Activated T-cell treated with anti-CD3 and anti-CD28 coated beads for 4 hours (primary cell): ENCODE measurements around the gene PI4KA.
"Not testable (repeated sequence)": the region's sequence is repeated elsewhere in the genome, so short reads cannot be mapped to it uniquely, and the experiment has no call there.

ENCODE experiments used
- DNase-seq: peaks from one replicate; pipeline ENCODE4 v3.0.0-alpha.2; 2020

The PI4KA gene

GRCh38 chr22:20746431-20747189 lies 112.0 kb downstream of the PI4KA start:
- no peak for DNase-seq

DNA sequence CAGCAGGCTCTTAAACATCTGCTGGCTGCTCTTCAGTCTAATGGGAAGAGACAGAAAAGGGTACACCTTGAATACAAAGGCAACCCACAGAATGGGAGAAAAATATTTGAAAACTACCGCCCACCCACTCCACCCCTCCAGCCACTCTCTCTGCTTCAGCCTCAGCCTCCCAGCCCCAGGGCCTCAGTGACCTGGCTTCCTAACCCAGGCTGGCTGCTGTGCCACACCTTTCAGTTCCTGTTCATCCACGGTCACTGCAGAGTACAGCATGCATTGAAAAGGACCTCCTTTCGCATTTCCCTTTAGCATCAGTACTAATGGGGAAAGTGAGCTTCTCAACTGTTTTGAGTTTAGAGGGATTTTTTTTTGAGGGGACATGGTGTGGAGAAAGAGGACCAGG lies 113.5 kb downstream of the PI4KA start:
- DNase-seq = no peak

- no peak for DNase-seq
These were observed 114.2 kb downstream of the PI4KA start for GRCh38 chr22:20744456-20744855.

DNA sequence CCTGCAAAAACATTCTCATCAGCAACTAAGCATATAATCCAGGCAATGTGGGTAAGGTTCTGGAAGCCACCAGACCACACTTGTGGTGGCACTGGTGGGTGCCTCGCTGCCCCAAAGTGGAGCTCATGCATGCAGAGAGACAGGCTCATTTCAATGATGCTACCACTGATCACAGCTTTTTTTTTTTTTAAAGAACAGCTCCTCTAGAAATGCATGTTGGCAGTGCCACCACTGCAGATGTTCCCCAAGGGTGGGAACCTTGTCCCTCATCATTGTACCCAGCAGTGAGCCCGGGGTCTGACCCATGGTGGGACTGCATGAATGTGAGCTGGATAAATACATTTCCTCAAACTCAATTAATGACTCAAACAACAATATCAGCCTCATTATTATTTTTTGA lies 115.8 kb downstream of the PI4KA start:
- no peak for DNase-seq

- peak; percentile 36 for DNase-seq
These were observed 116.7 kb downstream of the PI4KA start for GRCh38 chr22:20741634-20742581.

DNA sequence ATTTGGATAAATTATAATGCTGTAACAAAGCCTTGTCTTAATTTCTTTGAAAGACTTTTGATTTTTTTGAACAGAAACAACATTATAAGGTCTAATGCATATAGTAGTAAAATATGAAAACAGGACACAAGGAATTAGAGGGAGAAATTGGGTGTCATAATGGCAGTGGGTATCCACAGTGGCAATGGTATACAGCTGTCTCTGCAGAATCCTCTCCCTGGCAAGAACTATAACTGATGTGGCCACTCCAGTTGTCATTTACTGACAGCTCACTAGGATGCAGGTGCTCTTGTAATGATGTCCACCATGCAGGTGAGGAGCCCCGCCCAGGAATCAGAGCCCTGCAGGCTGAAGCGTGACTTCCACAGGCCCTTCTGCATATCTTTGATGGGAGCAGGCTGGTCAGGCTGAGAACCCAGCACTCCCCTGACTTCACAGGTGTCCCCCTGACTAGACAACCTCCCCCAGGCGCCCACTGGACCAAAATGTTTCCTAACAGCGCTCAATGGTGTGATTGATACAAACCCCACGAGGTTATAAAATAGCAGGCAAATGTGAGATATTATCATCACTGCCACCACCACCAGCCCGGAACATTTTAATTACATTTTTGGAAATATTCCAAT lies 117.5 kb downstream of the PI4KA start:
- DNase-seq = no peak

- no peak for DNase-seq
These were observed 118.2 kb downstream of the PI4KA start for GRCh38 chr22:20740222-20740951.

- no peak for DNase-seq
These were observed 120.1 kb downstream of the PI4KA start for GRCh38 chr22:20738394-20739089.

- DNase-seq = not testable (repeated sequence)
These were observed 121.7 kb downstream of the PI4KA start for GRCh38 chr22:20736891-20737290.

- not testable (repeated sequence) for DNase-seq
These were observed 123.1 kb downstream of the PI4KA start for GRCh38 chr22:20735356-20736162.

DNA sequence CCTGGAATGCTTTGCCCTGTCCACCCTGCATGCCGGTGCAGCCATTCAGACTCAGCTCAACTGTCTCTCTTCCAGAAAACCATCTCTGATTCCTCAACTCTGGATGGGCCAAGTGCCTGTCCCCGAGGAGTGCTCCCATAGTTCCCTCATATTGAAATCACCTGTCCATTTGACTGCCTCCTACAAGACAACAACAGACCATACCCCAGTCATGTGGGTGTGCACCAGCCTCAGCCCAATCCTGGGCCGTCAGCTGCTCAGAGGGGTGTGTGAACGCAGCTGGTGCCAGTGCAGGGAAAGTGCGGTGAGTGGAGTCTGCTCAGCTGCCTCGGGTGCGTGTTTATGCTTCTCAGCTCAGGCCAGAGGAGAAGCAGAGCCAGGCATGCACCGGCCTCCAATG lies 126.2 kb downstream of the PI4KA start:
- not testable (repeated sequence) for DNase-seq

DNA sequence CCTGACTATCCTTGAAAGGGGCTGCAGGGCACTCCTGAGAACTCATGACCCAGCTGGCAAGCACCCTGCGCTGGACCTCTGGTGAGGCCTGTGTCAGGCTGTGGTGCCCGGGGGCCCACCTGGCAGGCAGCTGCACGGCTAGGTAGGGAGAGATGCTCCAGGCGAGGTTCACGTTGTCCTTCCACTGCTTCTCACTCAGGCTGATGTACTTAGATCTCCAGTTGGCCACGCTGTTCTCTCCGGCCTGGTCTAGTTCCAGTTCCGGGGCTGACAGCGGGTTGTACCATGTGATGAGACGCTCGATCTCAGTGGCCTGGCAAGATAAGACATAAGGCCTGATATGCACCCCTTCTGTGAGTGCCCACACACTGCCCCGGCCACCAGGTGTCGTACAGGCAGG lies 129.4 kb downstream of the PI4KA start:
- no peak for DNase-seq

GRCh38 chr22:20728523-20729190 lies 130.0 kb downstream of the PI4KA start:
- no peak for DNase-seq

DNA sequence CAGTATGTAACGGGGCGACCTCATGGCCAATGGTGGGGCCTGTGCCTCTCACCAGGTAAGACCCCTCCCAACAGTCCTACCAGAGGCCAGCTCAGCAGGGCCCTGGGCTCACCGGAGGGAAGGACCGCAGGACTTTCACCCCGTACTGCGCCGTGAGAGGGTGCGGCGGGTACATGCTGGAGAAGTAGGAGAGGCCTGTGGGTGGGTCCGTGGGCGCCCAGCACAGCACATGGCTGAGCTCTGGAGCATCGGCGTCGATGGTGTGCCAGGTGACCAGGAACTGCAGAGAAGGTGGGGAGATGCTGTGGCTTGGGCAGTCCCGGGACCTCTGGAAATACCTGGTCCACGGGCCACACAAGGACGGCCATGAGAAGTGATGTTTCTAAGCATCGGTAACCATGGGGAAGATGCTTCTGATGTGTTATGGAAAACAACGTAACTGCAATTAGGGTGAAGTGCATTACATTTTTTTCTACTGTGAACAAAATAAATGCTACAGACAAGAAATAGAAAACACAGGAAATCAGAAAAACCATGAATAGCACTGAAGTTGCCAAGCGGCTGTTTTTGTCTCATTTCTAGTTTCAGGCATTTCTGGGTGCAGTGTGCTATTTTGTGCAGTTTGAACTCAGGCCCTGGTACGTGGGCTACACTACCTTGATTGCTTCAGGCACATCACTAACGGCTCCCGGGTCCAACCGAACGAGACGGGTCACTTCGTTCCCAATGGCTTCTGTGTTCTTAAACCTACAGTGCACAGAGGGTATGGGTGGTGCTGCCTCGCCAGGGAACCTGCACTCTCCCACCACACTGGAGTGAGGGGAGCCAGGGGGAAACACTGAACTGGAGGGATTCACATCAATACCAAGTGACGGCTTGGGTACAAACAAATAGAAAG lies 131.2 kb downstream of the PI4KA start:
- no peak for DNase-seq

- DNase-seq = no peak
These were observed 132.5 kb downstream of the PI4KA start for GRCh38 chr22:20725987-20726558.

GRCh38 chr22:20724676-20725454 lies 133.7 kb downstream of the PI4KA start:
- DNase-seq = no peak

DNA sequence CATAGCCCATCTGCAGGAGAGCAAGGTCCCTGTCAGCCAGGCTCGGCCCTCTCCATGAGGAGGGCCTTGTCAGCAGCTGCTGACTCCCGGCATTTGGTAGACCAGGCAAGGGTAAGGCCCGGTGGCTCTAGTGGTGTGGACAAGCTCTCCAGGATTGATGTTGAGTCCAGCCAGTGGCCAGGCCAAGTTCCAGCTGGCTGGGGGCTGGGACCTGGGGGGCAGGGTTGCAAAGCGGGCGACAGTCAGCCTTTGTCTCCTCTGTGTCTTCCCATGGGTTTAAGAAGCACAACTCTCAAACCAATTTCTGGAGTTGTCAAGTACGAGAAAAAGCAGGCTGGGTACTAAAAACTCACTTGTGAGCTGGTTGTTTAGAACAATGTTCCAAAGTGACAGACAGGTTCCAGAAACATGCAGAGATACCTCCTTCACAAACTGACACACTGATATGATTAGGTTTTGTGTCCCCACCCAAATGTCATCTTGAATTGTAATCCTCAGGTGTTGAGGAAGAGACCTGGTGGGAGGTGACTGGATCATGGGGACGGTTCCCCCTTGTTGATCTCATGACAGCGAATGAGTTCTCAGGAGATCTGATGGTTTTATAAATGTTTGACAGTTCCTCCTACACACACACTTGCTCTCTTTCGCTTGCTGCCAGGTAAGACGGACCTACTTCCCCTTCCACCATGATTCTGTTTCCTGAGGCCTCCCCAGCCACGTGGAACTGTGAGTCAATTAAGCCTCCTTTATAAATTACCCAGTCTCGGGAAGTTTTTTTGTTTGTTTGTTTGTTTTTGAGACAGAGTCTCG lies 137.0 kb downstream of the PI4KA start:
- no peak for DNase-seq
